ENCODE results near the gene ZNF287.
"Not testable (repeated sequence)": the region's sequence is repeated elsewhere in the genome, so short reads cannot be mapped to it uniquely, and the experiment has no call there.

Gene ZNF287

GRCh38 chr17:16568541-16569357 lies at the start of gene ZNF287:
ZNF287 (minus strand) TSS chr17:16569204; CDS start chr17:16567731, 1,473 bp downstream.
- DNase-seq, result peak; percentile 51

DNA sequence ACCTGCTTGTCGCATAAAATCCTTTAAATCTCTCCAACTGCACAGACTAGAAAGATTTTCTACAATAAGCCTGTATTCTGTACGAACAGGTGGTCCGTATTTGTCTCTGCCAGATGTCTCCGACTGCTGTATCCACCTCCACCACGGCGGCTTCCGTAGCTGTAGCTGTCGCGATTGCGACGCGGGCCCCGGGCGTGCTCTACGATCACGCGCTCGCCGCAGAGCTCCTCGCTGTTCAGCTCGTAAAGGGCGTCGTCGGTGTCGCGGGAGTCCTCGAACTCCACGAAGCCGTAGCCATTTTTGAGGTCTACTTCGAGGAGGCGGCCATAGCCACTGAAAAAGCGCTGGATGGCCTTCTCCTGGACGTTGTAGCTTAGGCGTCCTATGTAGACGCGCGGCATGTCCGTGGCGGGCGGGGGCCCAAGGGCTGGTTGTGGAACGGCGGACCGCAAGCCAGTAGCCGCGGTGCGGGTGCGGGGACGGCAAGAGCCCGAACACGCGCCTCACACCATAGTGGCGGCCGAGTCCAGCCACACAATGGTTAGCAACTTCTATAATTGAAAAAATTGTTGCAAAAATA lies 48.6 kb upstream of the ZNF287 start:
- no peak for DNase-seq

DNA sequence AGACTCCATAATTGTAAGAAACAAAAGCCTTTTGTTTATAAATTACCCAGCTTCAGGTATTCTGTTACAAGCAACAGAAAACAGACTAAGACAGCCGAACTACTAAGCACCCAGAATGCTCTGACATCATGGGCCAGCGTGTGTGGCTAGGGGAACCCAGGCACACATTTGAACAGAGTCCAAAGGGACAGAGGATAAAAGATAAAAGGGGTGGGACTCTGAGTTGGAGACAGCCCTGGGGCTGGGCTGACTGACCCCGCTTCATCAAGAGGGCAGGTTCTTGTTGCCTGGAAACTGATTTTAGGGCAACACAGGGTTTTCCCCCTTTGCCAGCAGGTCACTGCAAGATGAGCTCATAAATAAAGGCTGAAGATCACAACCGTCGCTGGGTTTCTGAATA lies 30.5 kb upstream of the ZNF287 start:
- DNase-seq, result no peak

DNA sequence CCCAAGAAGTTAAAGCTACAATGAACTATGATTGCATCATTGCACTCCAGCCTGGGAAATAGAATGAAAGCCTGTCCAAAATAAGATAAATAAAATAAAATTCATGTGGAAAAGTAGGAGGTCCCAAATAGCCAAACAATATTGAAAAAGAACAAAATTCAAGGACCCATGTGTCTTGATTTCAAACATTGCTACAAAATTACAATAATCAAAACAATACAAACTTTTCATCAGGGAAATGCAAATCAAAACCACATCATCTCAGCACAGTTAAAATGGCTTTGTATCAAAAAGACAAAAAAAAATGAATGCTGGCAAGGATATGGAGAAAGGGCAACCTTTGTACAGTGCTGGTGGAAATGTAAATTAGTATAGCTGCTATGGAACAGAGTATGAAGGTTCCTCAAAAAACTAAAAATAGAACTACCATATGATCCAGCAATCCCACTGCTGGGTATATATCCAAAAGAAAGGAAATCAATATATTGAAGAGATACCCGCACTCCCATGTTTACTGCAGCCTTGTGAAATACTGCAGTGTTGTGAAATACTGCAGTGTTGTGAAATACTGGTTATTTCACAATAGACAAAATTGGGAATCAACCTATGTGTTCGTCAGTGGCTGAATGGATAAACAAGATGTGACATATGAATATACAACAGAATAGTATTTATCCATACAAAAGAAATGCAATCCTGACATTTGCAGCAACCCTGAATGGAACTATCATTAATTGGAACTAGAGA lies 24.5 kb upstream of the ZNF287 start:
- no peak for DNase-seq

GRCh38 chr17:16589097-16589969 lies 20.3 kb upstream of the ZNF287 start:
- peak; percentile 80 for DNase-seq

DNA sequence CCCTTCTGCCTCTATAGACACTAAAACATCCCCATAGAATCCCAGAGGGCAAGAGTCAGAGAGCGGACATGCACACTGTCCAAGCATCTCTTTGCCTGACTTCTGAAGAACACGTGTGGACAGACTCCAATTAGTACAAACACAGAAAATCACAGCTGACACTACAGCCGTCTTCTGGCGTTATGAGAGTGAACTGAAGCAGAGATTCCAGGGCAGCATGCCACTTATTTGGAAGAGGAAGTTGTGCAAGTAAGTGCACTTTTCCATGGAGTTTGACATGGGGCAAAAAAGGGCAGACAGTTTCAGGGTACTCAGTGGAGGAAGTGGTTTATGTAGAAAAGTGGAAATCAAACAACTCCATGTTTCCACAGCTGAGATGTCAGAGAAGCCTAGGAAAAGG lies 16.8 kb upstream of the ZNF287 start:
- DNase-seq, result no peak

- peak; percentile 8 for DNase-seq
Measured at GRCh38 chr17:16584273-16584995, 15.4 kb upstream of the ZNF287 start.

GRCh38 chr17:16583781-16584180 lies 14.8 kb upstream of the ZNF287 start:
- DNase-seq, result no peak

DNA sequence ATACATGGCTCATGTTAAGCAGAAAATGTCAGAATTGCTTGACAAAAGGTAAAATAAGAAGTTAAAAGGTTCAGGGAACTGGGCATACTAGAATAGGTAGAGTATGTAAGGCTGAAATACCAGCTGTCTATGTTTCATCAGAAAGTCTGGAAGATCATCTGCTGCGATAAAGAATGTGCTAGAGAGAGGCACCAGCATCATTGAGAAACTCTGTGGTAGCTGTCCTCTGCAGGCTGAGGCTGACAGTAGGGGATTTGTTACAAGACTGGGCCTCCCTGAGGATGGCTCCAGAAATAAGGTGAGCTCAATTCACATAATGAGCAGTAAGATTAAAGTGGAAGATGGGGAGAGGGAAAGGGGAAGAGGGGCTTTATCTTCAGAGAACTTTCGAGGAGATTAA lies 4.5 kb upstream of the ZNF287 start:
- DNase-seq, result no peak

- no peak for DNase-seq
Measured at GRCh38 chr17:16569358-16569712, 331 bp upstream of the ZNF287 start.

GRCh38 chr17:16552637-16553045 lies 16.4 kb downstream of the ZNF287 start:
- DNase-seq, result no peak

GRCh38 chr17:16551878-16552636 lies 16.9 kb downstream of the ZNF287 start:
- DNase-seq, result no peak

DNA sequence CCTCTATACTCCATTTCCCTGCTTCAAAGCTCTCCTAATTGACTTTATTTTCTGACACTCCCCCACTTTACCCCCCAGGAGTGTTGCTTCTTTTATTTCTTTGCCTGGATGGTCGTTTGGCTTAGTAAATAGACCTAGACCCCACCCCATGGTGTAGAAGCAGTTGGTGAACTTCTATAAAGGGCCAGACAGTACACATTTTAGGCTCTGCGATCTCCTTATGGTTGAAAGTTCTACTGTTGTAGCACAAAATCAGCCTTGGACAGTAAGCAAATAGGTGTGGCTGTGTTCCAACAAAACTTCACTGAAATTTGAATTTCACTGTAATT lies 31.9 kb downstream of the ZNF287 start:
- no peak for DNase-seq

- no peak for DNase-seq
Measured at GRCh38 chr17:16534236-16534635, 34.8 kb downstream of the ZNF287 start.

DNA sequence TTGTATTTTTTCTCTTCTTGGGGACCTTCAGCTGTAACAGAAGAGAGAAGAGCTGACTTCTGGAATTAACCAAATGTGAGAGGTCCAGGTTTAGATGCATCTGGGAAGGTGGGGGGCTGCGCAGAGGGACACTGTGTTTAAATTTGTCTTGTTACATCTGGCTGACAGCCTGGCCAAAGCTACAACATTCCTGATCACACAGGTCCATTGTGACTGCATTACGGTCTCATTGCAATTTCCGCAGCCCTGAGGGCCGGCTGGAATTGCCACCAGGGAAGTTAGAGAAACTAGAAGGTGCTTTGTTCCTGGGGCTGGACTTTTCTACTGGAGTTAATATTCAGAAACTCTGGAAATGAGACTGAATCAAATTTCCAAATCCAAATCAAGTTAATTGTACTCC lies 39.1 kb downstream of the ZNF287 start:
- DNase-seq, result no peak

DNA sequence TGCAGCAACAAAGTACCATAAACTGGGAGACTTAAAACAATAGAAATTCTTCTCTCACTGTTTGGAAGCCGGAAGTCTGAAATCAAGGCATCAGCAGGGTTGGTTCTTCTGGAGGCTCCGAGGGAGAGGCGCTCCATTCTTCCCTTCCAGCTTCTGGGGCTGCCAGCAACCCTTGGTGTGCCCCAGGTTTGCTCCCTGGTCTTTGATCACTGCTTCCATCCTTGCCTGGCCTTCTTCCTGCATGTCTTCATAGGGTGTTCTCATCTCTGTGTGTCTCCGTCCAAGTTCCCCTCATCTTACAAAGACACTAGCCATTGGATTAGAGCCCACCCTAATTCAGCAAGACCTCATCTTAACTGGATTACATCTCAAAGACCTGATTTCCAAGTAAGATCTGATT lies 41.7 kb downstream of the ZNF287 start:
- no peak for DNase-seq

- not testable (repeated sequence) for DNase-seq
Measured at GRCh38 chr17:16525556-16525955, 43.4 kb downstream of the ZNF287 start.

DNA sequence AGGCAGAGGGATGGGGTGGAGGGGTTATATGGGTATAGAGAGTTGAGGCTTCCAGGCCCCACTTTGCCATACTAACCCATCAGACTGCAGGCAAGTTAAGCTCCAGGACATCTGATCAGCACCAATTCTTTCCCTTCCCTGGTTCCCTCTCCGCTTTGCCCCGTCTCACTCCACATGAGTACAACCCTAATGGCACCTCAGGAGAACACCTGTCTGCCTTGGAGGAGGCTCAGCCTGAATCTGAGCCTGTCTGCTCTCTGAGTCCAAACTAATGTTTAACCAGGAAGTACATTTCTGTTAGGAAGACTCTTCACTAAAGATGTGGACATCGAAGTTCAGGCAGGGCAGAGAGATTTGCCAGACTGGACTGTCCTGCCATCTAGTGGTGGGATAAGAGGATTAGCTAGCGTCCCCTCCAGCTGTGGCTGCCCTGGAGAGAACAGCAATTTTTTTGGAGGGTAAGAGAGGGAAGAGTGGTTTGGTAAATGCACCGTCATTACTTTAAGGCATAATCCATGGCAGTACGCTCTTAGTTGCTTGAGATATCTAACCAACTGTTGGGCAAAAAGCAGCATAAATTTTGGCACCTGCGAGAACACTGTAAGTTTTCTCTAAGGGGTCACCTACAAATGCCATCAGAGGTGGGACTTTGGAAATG lies 47.8 kb downstream of the ZNF287 start:
- DNase-seq, result peak; percentile 63

- no peak for DNase-seq
Measured at GRCh38 chr17:16519021-16519420, 50.0 kb downstream of the ZNF287 start.

GRCh38 chr17:16517477-16517876 lies 51.5 kb downstream of the ZNF287 start:
- DNase-seq, result no peak

DNA sequence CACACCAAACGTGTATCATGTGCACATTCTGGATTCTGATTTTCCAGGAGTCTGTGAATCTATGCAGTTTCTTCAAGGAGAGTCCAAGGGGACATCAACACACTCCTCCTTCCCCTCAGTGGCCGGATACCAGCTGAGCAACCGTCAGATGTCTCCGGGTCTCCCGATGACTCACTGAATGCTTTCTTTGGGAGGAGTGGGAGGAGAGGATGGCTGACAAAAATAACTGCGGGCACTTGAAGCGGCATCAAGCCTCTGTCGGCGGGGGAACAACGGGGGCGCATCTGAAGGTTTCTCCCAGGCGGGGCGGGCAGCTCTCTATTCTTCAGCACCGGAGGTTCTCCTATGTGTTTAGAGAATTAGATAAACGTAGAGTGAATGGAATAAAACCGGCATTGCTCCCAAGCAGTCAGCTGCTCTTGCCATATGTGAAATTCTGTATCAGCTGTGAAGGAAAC lies 52.4 kb downstream of the ZNF287 start:
- no peak for DNase-seq

All from RPMI8226 (cell line).